WTC11 (cell line): ENCODE results near the gene MUC21. TPM values are rescaled to one million over a fixed set of nuclear protein-coding genes. Genes with fewer than 3 reads are reported as not detected.

Experiments used
- ATAC-seq: fragments of 200-7000 bp; cut with Tn5 transposase; 2 replicates; pipeline ENCODE4 v1.10.0; 2021; ENCODE audit warnings: mild to moderate bottlenecking, moderate library complexity
- CTCF ChIA-PET: fragments of 300-600 bp; sonication (Branson Sonifier 250); formaldehyde crosslinking; loops from one replicate; lab custom pipeline; 2021; ENCODE audit warnings: antibody characterized with exemption; lab: Charles Lee
- POLR2A ChIA-PET: fragments of 350-600 bp; sonication (Branson Sonifier 250); formaldehyde crosslinking; loops from one replicate; lab custom pipeline; 2021; ENCODE audit warnings: antibody characterized with exemption; lab: Charles Lee
- DNase-seq: peaks from one replicate; pipeline ENCODE4 v3.0.0; 2021; ENCODE audit warnings: low spot score
- H3K27ac Mint-ChIP-seq: 2 replicates; pipeline ENCODE4 v1.8.0; 2021; ENCODE audit warnings: mixed read lengths
- H3K27me3 Mint-ChIP-seq: 2 replicates; pipeline ENCODE4 v1.8.0; 2021; ENCODE audit warnings: low read depth, mild to moderate bottlenecking, moderate library complexity, mixed read lengths
- H3K36me3 Mint-ChIP-seq: 2 replicates; pipeline ENCODE4 v1.8.0; 2021; ENCODE audit warnings: mixed read lengths
- H3K4me1 Mint-ChIP-seq: 2 replicates; pipeline ENCODE4 v1.8.0; 2022; ENCODE audit warnings: mixed read lengths
- H3K4me3 Mint-ChIP-seq: 2 replicates; pipeline ENCODE4 v1.8.0; 2021; ENCODE audit warnings: mild to moderate bottlenecking, moderate library complexity, mixed read lengths
- H3K9me3 Mint-ChIP-seq: 2 replicates; pipeline ENCODE4 v1.8.0; 2021; ENCODE audit warnings: mixed read lengths
- CREM ChIP-seq: sonication (generic); formaldehyde crosslinking; IDR thresholded peaks from 2 replicates; pipeline ENCODE4 v1.8.1; 2022; ENCODE audit warnings: mild to moderate bottlenecking, missing genetic modification reagents, moderate library complexity
- EMX1 ChIP-seq: fragments of 250-450 bp; sonication (Bioruptor Pico); IDR thresholded peaks from 2 replicates; pipeline ENCODE4 v1.8.0; 2021; ENCODE audit warnings: mild to moderate bottlenecking
- ESRRA ChIP-seq: sonication (generic); formaldehyde crosslinking; IDR thresholded peaks from 2 replicates; pipeline ENCODE4 v1.8.1; 2022; ENCODE audit warnings: mild to moderate bottlenecking, missing genetic modification reagents, borderline replicate concordance
- ETV6 ChIP-seq: sonication (generic); formaldehyde crosslinking; IDR thresholded peaks from 2 replicates; pipeline ENCODE4 v1.8.1; 2022; ENCODE audit warnings: mild to moderate bottlenecking, missing genetic modification reagents
- FOXJ3 ChIP-seq: sonication (generic); formaldehyde crosslinking; IDR thresholded peaks from 2 replicates; pipeline ENCODE4 v1.9.0; 2021; ENCODE audit warnings: missing genetic modification reagents, mild to moderate bottlenecking, borderline replicate concordance
- HMGA2 ChIP-seq: fragments of 250-450 bp; sonication (Bioruptor Pico); IDR thresholded peaks from 2 replicates; pipeline ENCODE4 v1.4.0; 2021; ENCODE audit warnings: mild to moderate bottlenecking, moderate library complexity
- JUN ChIP-seq: sonication (generic); formaldehyde crosslinking; IDR thresholded peaks from 2 replicates; pipeline ENCODE4 v1.8.0; 2023; ENCODE audit warnings: mild to moderate bottlenecking, missing genetic modification reagents
- KAT7 ChIP-seq: sonication (generic); formaldehyde crosslinking; IDR thresholded peaks from 2 replicates; pipeline ENCODE4 v1.8.1; 2023; ENCODE audit warnings: missing genetic modification reagents, mild to moderate bottlenecking, borderline replicate concordance
- NFATC4 ChIP-seq: fragments of 250-450 bp; sonication (Bioruptor Pico); IDR thresholded peaks from 2 replicates; pipeline ENCODE4 v1.9.0; 2021; ENCODE audit warnings: mild to moderate bottlenecking
- OVOL2 ChIP-seq: fragments of 250-450 bp; sonication (Bioruptor Pico); IDR thresholded peaks from 2 replicates; pipeline ENCODE4 v1.9.0; 2021; ENCODE audit warnings: mild to moderate bottlenecking, borderline replicate concordance
- SMAD3 ChIP-seq: sonication (generic); formaldehyde crosslinking; IDR thresholded peaks from 2 replicates; pipeline ENCODE4 v1.8.0; 2022; ENCODE audit warnings: missing genetic modification reagents, mild to moderate bottlenecking, borderline replicate concordance
- SMAD4 ChIP-seq: sonication (generic); formaldehyde crosslinking; IDR thresholded peaks from 2 replicates; pipeline ENCODE4 v1.8.0; 2022; ENCODE audit warnings: mild to moderate bottlenecking, missing genetic modification reagents
- TEAD1 ChIP-seq: sonication (generic); formaldehyde crosslinking; IDR thresholded peaks from 2 replicates; pipeline ENCODE4 v1.8.0; 2022; ENCODE audit warnings: mild to moderate bottlenecking, missing genetic modification reagents
- TP53 ChIP-seq: sonication (generic); formaldehyde crosslinking; IDR thresholded peaks from 2 replicates; pipeline ENCODE4 v1.8.1; 2023; ENCODE audit warnings: mild to moderate bottlenecking, missing genetic modification reagents
- ZBTB21 ChIP-seq: sonication (generic); formaldehyde crosslinking; IDR thresholded peaks from 2 replicates; pipeline ENCODE4 v1.8.1; 2023; ENCODE audit warnings: mild to moderate bottlenecking, missing genetic modification reagents, borderline replicate concordance
- total RNA-seq: library from RNA; stranded (reverse); gene quantifications from 3 replicates; pipeline ENCODE4 v1.2.3, GENCODE V29; 2021
- TF ChIP-seq, protein P1 (sequence below): sonication (generic); formaldehyde crosslinking; conservative IDR thresholded peaks from 2 replicates; pipeline ENCODE4 v1.8.1; 2022; ENCODE audit warnings: mild to moderate bottlenecking, missing genetic modification reagents
- TF ChIP-seq, protein P2 (sequence below): fragments of 250-450 bp; sonication (Bioruptor Pico); IDR thresholded peaks from 2 replicates; pipeline ENCODE4 v1.8.0; 2021; ENCODE audit warnings: mild to moderate bottlenecking
- TF ChIP-seq, protein P3 (sequence below): sonication (generic); formaldehyde crosslinking; IDR thresholded peaks from 2 replicates; pipeline ENCODE4 v1.8.0; 2022; ENCODE audit warnings: mild to moderate bottlenecking, missing genetic modification reagents
- TF ChIP-seq, protein P4 (sequence below): sonication (generic); formaldehyde crosslinking; IDR thresholded peaks from 2 replicates; pipeline ENCODE4 v1.8.1; 2023; ENCODE audit warnings: mild to moderate bottlenecking, missing genetic modification reagents
- TF ChIP-seq, protein P5 (sequence below): sonication (generic); formaldehyde crosslinking; IDR thresholded peaks from 2 replicates; pipeline ENCODE4 v1.8.0; 2023; ENCODE audit warnings: missing genetic modification reagents, mild to moderate bottlenecking, borderline replicate concordance
- TF ChIP-seq, protein P6 (sequence below): fragments of 250-450 bp; sonication (Bioruptor Pico); IDR thresholded peaks from 2 replicates; pipeline ENCODE4 v2.1.2; 2022; ENCODE audit warnings: mild to moderate bottlenecking, moderate library complexity

The MUC21 gene
- total RNA-seq, 1 experiment from 2014 or later = not detected

DNA sequence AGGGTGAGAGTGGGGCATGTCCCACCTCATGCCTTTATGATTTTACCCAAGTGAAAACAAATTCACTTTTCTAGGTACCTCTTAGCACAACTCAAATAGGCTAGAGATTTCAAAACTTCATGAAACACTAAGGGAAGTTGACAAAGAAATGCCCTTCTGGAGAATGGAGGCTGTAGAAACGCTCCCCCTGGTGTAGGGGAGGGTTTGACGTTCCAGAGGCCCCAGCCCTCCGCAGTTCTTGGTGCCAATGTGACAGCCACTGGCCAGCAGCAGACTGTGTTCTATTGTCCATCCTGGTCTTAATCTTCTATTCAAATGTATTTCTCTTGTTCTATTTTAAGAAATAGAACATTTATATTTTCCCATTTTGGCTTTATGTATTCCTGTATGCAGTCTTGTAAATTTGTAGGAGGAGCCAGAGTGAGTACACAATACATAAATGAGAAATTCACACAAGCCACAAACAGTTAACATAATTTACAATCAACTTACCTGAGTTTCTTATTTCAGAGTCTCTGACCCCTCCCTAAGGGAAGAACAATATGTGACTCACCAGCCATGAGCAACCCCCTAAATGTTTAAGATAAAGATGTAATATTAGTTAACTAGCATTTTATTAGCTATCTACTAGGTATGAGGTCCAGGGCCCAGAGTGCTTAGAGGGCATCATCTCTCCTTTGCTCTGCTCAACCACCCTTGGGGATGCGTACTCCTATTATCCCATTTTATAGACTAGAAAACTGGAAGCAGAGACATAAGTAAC lies 8.8 kb upstream of the MUC21 start:
- POLR2A ChIA-PET = no interaction called here
- Mint-ChIP-seq H3K27me3 (peaks cover 3% of the 10 kb centered on the region; the same call in 1 of the 2 replicates), H3K4me1 (peaks cover 25% of the 10 kb centered on the region), H3K9me3 (peaks cover 4% of the 10 kb centered on the region), H3K36me3 (no peaks in the 10 kb centered on the region), H3K4me3 (no peak overlapping the region), H3K27ac (no peak overlapping the region)
- DNase-seq (no peak), ATAC-seq (no peak)
- TF ChIP-seq, protein P1, sequence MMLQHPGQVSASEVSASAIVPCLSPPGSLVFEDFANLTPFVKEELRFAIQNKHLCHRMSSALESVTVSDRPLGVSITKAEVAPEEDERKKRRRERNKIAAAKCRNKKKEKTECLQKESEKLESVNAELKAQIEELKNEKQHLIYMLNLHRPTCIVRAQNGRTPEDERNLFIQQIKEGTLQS (CRISPR knock-in tag) = no peak
- TF ChIP-seq NFATC4 (no peak), HMGA2 (CRISPR knock-in tag) (no peak), SMAD3 (CRISPR knock-in tag) (no peak), OVOL2 (CRISPR knock-in tag) (no peak), FOXJ3 (no peak), JUN (CRISPR knock-in tag) (no peak)
- TF ChIP-seq, protein P2, sequence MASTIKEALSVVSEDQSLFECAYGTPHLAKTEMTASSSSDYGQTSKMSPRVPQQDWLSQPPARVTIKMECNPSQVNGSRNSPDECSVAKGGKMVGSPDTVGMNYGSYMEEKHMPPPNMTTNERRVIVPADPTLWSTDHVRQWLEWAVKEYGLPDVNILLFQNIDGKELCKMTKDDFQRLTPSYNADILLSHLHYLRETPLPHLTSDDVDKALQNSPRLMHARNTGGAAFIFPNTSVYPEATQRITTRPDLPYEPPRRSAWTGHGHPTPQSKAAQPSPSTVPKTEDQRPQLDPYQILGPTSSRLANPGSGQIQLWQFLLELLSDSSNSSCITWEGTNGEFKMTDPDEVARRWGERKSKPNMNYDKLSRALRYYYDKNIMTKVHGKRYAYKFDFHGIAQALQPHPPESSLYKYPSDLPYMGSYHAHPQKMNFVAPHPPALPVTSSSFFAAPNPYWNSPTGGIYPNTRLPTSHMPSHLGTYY (CRISPR knock-in tag) = no peak
- CTCF ChIA-PET = interaction anchor here (0.6 to 1.6 kb wide), 6 partner anchors 30 to 112 kb away, joined by 3 to 6 read pairs (median 3); partner anchors contain the start of gene VARS2

DNA sequence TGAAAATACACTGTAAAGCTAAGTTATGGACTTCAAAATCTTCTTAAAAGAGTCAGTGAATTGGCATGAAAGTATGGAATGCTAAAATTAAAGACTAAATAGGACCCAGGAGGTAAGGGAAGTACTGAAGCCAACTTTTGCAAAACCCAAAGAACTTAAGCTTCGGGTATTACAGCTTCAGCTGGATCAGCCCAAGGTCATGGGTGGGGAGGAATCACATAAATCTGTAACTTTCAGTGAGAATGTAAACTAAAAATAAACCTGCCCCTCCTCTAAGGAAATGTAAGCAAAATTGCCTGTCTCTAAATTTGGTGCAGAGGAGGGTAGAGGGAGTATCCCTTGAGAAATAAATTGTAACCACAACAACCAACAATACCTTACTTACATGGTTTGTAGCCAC lies 4.4 kb upstream of the MUC21 start:
- TF ChIP-seq TP53 (CRISPR knock-in tag) (no peak), JUN (CRISPR knock-in tag) (no peak), SMAD3 (CRISPR knock-in tag) (no peak), CREM (no peak)
- ChIA-PET CTCF (no interaction called here), POLR2A (no interaction called here)
- H3K27ac Mint-ChIP-seq = no peak overlapping the region
- H3K9me3 Mint-ChIP-seq = peaks cover 3% of the 10 kb centered on the region; the same call in 1 of the 2 replicates
- H3K4me3 Mint-ChIP-seq = no peak overlapping the region
- H3K27me3 Mint-ChIP-seq = no peaks in the 10 kb centered on the region; the same call in none of the 2 replicates
- no peak for ATAC-seq
- peaks cover 34% of the 10 kb centered on the region for H3K4me1 Mint-ChIP-seq
- DNase-seq = no peak
- H3K36me3 Mint-ChIP-seq = no peaks in the 10 kb centered on the region

DNA sequence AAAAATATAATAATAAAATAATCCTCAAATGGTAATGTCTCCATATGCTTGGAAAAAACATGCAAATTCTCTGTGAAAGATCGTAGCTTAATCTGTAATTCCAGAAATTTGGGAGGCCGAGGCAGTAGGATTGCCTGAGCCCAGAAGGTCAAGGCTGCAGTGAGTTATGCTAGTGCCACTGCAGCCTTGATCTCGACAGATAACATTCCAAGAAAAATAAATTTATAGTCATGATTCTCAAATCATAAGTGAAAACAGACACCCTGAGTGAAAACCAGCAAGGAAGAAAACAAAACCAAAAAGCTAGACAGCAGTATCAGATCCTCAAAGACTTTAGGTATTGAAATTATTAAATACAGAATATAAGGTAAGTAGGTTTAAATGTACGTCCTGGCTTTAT lies 3.8 kb upstream of the MUC21 start:
- no peak overlapping the region for H3K4me3 Mint-ChIP-seq
- peaks cover 33% of the 10 kb centered on the region for H3K4me1 Mint-ChIP-seq
- H3K27me3 Mint-ChIP-seq = no peaks in the 10 kb centered on the region; the same call in none of the 2 replicates
- no peaks in the 10 kb centered on the region for H3K36me3 Mint-ChIP-seq
- ChIA-PET CTCF (no interaction called here), POLR2A (no interaction called here)
- no peak overlapping the region for H3K27ac Mint-ChIP-seq
- no peak for ATAC-seq
- DNase-seq = no peak
- peaks cover 3% of the 10 kb centered on the region; the same call in 1 of the 2 replicates for H3K9me3 Mint-ChIP-seq
- TF ChIP-seq NFATC4 (no peak), SMAD4 (CRISPR knock-in tag) (no peak), ESRRA (no peak), ETV6 (CRISPR knock-in tag) (no peak), ZBTB21 (CRISPR knock-in tag) (no peak), TEAD1 (no peak), HMGA2 (CRISPR knock-in tag) (no peak), OVOL2 (CRISPR knock-in tag) (no peak), EMX1 (no peak), KAT7 (CRISPR knock-in tag) (no peak)
- TF ChIP-seq, protein P3, sequence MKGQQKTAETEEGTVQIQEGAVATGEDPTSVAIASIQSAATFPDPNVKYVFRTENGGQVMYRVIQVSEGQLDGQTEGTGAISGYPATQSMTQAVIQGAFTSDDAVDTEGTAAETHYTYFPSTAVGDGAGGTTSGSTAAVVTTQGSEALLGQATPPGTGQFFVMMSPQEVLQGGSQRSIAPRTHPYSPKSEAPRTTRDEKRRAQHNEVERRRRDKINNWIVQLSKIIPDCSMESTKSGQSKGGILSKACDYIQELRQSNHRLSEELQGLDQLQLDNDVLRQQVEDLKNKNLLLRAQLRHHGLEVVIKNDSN (CRISPR knock-in tag) = no peak
- TF ChIP-seq, protein P4, sequence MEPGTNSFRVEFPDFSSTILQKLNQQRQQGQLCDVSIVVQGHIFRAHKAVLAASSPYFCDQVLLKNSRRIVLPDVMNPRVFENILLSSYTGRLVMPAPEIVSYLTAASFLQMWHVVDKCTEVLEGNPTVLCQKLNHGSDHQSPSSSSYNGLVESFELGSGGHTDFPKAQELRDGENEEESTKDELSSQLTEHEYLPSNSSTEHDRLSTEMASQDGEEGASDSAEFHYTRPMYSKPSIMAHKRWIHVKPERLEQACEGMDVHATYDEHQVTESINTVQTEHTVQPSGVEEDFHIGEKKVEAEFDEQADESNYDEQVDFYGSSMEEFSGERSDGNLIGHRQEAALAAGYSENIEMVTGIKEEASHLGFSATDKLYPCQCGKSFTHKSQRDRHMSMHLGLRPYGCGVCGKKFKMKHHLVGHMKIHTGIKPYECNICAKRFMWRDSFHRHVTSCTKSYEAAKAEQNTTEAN (CRISPR knock-in tag) = no peak
- TF ChIP-seq, protein P5, sequence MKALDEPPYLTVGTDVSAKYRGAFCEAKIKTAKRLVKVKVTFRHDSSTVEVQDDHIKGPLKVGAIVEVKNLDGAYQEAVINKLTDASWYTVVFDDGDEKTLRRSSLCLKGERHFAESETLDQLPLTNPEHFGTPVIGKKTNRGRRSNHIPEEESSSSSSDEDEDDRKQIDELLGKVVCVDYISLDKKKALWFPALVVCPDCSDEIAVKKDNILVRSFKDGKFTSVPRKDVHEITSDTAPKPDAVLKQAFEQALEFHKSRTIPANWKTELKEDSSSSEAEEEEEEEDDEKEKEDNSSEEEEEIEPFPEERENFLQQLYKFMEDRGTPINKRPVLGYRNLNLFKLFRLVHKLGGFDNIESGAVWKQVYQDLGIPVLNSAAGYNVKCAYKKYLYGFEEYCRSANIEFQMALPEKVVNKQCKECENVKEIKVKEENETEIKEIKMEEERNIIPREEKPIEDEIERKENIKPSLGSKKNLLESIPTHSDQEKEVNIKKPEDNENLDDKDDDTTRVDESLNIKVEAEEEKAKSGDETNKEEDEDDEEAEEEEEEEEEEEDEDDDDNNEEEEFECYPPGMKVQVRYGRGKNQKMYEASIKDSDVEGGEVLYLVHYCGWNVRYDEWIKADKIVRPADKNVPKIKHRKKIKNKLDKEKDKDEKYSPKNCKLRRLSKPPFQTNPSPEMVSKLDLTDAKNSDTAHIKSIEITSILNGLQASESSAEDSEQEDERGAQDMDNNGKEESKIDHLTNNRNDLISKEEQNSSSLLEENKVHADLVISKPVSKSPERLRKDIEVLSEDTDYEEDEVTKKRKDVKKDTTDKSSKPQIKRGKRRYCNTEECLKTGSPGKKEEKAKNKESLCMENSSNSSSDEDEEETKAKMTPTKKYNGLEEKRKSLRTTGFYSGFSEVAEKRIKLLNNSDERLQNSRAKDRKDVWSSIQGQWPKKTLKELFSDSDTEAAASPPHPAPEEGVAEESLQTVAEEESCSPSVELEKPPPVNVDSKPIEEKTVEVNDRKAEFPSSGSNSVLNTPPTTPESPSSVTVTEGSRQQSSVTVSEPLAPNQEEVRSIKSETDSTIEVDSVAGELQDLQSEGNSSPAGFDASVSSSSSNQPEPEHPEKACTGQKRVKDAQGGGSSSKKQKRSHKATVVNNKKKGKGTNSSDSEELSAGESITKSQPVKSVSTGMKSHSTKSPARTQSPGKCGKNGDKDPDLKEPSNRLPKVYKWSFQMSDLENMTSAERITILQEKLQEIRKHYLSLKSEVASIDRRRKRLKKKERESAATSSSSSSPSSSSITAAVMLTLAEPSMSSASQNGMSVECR (CRISPR knock-in tag) = no peak
- TF ChIP-seq, protein P6, sequence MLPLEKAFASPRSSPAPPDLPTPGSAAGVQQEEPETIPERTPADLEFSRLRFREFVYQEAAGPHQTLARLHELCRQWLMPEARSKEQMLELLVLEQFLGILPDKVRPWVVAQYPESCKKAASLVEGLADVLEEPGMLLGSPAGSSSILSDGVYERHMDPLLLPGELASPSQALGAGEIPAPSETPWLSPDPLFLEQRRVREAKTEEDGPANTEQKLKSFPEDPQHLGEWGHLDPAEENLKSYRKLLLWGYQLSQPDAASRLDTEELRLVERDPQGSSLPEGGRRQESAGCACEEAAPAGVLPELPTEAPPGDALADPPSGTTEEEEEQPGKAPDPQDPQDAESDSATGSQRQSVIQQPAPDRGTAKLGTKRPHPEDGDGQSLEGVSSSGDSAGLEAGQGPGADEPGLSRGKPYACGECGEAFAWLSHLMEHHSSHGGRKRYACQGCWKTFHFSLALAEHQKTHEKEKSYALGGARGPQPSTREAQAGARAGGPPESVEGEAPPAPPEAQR (CRISPR knock-in tag) = no peak
